VCaP (cell line): Measurements from ENCODE around the gene KRI1.

Experiments
- H3K27ac ChIP-seq: fragments of 450-650 bp; 2 replicates; pipeline ENCODE4 v1.5.1; 2017
- CTCF ChIP-seq: fragments of 450-650 bp; conservative IDR thresholded peaks from 2 replicates; pipeline ENCODE4 v1.5.1; 2017; ENCODE audit warnings: mild to moderate bottlenecking, moderate library complexity

Gene KRI1

GRCh38 chr19:10602330-10603083, 36.7 kb upstream of the KRI1 start:
- H3K27ac ChIP-seq = no peak overlapping the region; the same call in 1 of the 2 replicates

GRCh38 chr19:10601999-10602329, 36.2 kb upstream of the KRI1 start:
- H3K27ac ChIP-seq = no peak overlapping the region
- no peak for TF ChIP-seq CTCF

More at GRCh38 chr19:10602330-10603083, 36.7 kb upstream of the KRI1 start:
- TF ChIP-seq CTCF = no peak

- no peak for TF ChIP-seq CTCF
- H3K27ac ChIP-seq = no peak overlapping the region
Observed at GRCh38 chr19:10600149-10600548, 34.3 kb upstream of the KRI1 start.

- TF ChIP-seq CTCF = no peak
- H3K27ac ChIP-seq = no peak overlapping the region
Observed at GRCh38 chr19:10593820-10594637, 28.2 kb upstream of the KRI1 start.

GRCh38 chr19:10593148-10593547, 27.3 kb upstream of the KRI1 start:
- TF ChIP-seq CTCF = no peak
- no peak overlapping the region for H3K27ac ChIP-seq

- no peak for TF ChIP-seq CTCF
- no peak overlapping the region for H3K27ac ChIP-seq
Observed at GRCh38 chr19:10587839-10588150, 22.0 kb upstream of the KRI1 start.

- no peak for TF ChIP-seq CTCF
- H3K27ac ChIP-seq = peak within 1 kb of the TSS; percentile 62
Observed at GRCh38 chr19:10587022-10587838, 21.4 kb upstream of the KRI1 start, which contains the start of gene AP1M2. Gene AP1M2, minus strand, starts transcription at chr19:10587312. Its CDS starts 81 bp downstream, at chr19:10587231.
